Gastrocnemius medialis (tissue), 4 donors: Measurements from ENCODE around the gene KCNQ5. TPM values are rescaled to one million over a fixed set of nuclear protein-coding genes. Genes with fewer than 3 reads are reported as not detected.

Experiments used
- ATAC-seq, 2 donors: fragments of 150-250 bp; one replicate each; pipeline ENCODE4 v1.9.1; 2016
- DNase-seq, 2 donors: peaks; one replicate each; pipeline ENCODE4 v3.0.0-alpha.2; 2019
- H3K27ac ChIP-seq, 4 donors: fragments of 200-600 bp; sonication (generic); 1 replicate in 1 of 4; 2 replicates in 3 of 4; pipeline ENCODE4 v1.5.1; 2016 to 2018; ENCODE audit warnings: mild to moderate bottlenecking in 2 of 4, moderate library complexity in 1 of 4
- H3K27me3 ChIP-seq, 3 donors: fragments of 200-600 bp; sonication (generic) in 2 of 3; 1 replicate in 1 of 3; 2 replicates in 2 of 3; pipeline versions ENCODE4 v1.5.1 to v1.6.0; 2016 to 2019; ENCODE audit warnings: mild to moderate bottlenecking in 1 of 3, moderate library complexity in 1 of 3
- H3K36me3 ChIP-seq, 2 donors: fragments of 200-600 bp; sonication (generic) in 1 of 2; one replicate each; pipeline ENCODE4 v1.5.1; 2017 to 2018
- H3K4me1 ChIP-seq, 2 donors: fragments of 200-600 bp; sonication (generic) in 1 of 2; one replicate each; pipeline ENCODE4 v1.5.1; 2016 to 2017; ENCODE audit warnings: mild to moderate bottlenecking in 2 of 2
- H3K4me3 ChIP-seq, 4 donors: fragments of 200-600 bp; sonication (generic) in 3 of 4; 1 replicate in 1 of 4; 2 replicates in 3 of 4; pipeline ENCODE4 v1.5.1; 2016 to 2019; ENCODE audit warnings: mild to moderate bottlenecking in 2 of 4
- H3K9me3 ChIP-seq, 3 donors: fragments of 200-600 bp; sonication (generic) in 2 of 3; 1 replicate in 1 of 3; 2 replicates in 2 of 3; pipeline ENCODE4 v1.5.1; 2016 to 2019
- POLR2A ChIP-seq, 2 donors: fragments of 450-650 bp; IDR thresholded peaks; one replicate each; pipeline ENCODE4 v1.6.1; 2017; ENCODE audit warnings: antibody characterized with exemption in 2 of 2, mild to moderate bottlenecking in 2 of 2, moderate library complexity in 2 of 2
- in situ Hi-C, 4 donors: fragments of 200-750 bp; cut with MboI; loops; one replicate each; pipeline versions ENCODE4 v1.15.0 to v1.8.0; 2017; ENCODE audit warnings: low sequenced_read_pairs in 4 of 4
- intact Hi-C: fragments of 100-400 bp; cut with DNase I; formaldehyde crosslinking; loops from one replicate; pipeline ENCODE4 v1.15.1; 2023; ENCODE audit warnings: low total_unique reads
- total RNA-seq, 4 donors: library from RNA; depleted of rRNA; stranded (reverse); fragments of >200 nt; gene quantifications; one replicate each; pipeline versions ENCODE4 v1.1.0 to v1.2.3, GENCODE V29; 2016
- TF ChIP-seq, protein P1 (sequence below), 5 experiments: fragments of 450-650 bp in 3 of 5; fragments of 200-600 bp in 2 of 5; sonication (generic) in 2 of 5; IDR thresholded peaks in 4 of 5; conservative IDR thresholded peaks in 1 of 5; 1 replicate in 4 of 5; 2 replicates in 1 of 5; pipeline ENCODE4 v1.5.1; 2016 to 2019; ENCODE audit warnings: antibody characterized with exemption in 5 of 5, mild to moderate bottlenecking in 3 of 5, moderate library complexity in 3 of 5

The KCNQ5 gene
- total RNA-seq, 4 donors from 2014 or later = 5.3 to 19.3 (median 15.1) TPM

GRCh38 chr6:73017476-73017875 lies 395.6 kb downstream of the KCNQ5 start:
- DNase-seq = no peak
- no peak overlapping the region for H3K4me3 ChIP-seq
- TF ChIP-seq, protein P1, sequence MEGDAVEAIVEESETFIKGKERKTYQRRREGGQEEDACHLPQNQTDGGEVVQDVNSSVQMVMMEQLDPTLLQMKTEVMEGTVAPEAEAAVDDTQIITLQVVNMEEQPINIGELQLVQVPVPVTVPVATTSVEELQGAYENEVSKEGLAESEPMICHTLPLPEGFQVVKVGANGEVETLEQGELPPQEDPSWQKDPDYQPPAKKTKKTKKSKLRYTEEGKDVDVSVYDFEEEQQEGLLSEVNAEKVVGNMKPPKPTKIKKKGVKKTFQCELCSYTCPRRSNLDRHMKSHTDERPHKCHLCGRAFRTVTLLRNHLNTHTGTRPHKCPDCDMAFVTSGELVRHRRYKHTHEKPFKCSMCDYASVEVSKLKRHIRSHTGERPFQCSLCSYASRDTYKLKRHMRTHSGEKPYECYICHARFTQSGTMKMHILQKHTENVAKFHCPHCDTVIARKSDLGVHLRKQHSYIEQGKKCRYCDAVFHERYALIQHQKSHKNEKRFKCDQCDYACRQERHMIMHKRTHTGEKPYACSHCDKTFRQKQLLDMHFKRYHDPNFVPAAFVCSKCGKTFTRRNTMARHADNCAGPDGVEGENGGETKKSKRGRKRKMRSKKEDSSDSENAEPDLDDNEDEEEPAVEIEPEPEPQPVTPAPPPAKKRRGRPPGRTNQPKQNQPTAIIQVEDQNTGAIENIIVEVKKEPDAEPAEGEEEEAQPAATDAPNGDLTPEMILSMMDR (IDR thresholded peaks at IDR 0.05 in 4 of 5, conservative IDR thresholded peaks at IDR 0.05 in 1 of 5) = no peak
- TF ChIP-seq POLR2A (IDR thresholded peaks at IDR 0.05) = no peak
- no peaks in the 10 kb centered on the region for H3K9me3 ChIP-seq
- ATAC-seq = no peak
- in situ Hi-C loops = no loop called here
- no peak overlapping the region for H3K27ac ChIP-seq
- intact Hi-C loops = no loop called here
- no peaks in the 10 kb centered on the region for H3K36me3 ChIP-seq
- H3K4me1 ChIP-seq = no peaks in the 10 kb centered on the region
- no peaks in the 10 kb centered on the region for H3K27me3 ChIP-seq

DNA sequence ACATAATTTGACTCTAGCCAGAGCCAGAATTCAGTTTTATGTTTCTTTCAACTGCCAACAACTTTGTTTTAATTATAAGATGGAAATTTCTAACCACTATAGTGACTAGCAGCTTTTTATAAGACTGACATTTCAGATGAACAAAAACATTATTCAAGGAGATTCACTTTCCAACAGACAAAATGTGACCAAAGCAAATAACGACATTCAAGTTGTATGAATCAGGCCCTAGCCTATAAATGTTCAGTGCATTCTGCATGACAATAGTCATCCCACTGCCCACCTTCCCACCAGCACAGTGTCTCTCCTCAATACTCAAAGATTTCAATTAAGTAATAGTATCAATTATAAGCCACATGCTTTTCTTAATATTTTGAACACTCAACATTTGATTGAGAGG lies 402.7 kb downstream of the KCNQ5 start:
- TF ChIP-seq, protein P1 (IDR thresholded peaks at IDR 0.05 in 4 of 5, conservative IDR thresholded peaks at IDR 0.05 in 1 of 5) = no peak
- no peak for TF ChIP-seq POLR2A (IDR thresholded peaks at IDR 0.05)
- in situ Hi-C loops = no loop called here
- Histone ChIP-seq H3K27ac (no peak overlapping the region), H3K27me3 (no peaks in the 10 kb centered on the region), H3K4me1 (peaks cover 0 to 3% of the 10 kb centered on the region in 2 donors), H3K9me3 (no peaks in the 10 kb centered on the region), H3K4me3 (no peak overlapping the region), H3K36me3 (no peaks in the 10 kb centered on the region)
- DNase-seq = no peak
- ATAC-seq = no peak
- intact Hi-C loops = no loop called here

DNA sequence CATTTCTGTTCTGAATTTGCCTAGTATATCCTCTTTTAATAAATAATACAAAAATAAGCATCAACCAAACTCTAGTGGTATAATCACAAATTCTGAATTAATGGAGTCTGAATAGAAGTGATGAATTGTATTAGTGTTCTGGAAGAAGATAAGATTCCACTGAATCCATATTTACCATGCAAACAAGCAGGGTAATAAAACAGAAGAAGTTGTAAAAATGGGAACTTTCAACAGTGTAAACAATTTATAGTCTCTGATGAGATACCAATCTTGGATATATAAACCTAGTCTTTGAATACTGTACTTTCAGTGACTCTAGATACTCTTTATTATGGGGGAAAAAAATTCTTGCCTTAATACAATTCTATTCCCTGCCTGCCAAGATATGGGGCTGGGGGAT lies 405.8 kb downstream of the KCNQ5 start:
- ATAC-seq (no peak), DNase-seq (no peak)
- no peak for TF ChIP-seq POLR2A (IDR thresholded peaks at IDR 0.05)
- TF ChIP-seq, protein P1 (IDR thresholded peaks at IDR 0.05 in 4 of 5, conservative IDR thresholded peaks at IDR 0.05 in 1 of 5) = no peak
- no peak overlapping the region for H3K27ac ChIP-seq
- H3K9me3 ChIP-seq = no peaks in the 10 kb centered on the region
- no peaks in the 10 kb centered on the region for H3K27me3 ChIP-seq
- no peak overlapping the region for H3K4me3 ChIP-seq
- in situ Hi-C loops = no loop called here
- H3K4me1 ChIP-seq = peaks cover 0 to 3% of the 10 kb centered on the region in 2 donors
- H3K36me3 ChIP-seq = no peaks in the 10 kb centered on the region
- intact Hi-C loops = no loop called here

GRCh38 chr6:73028124-73028766 lies 406.4 kb downstream of the KCNQ5 start:
- H3K27ac ChIP-seq = no peak overlapping the region
- H3K9me3 ChIP-seq = no peaks in the 10 kb centered on the region
- peaks cover 0 to 3% of the 10 kb centered on the region in 2 donors for H3K4me1 ChIP-seq
- no peaks in the 10 kb centered on the region for H3K27me3 ChIP-seq
- DNase-seq (no peak), ATAC-seq (no peak)
- H3K36me3 ChIP-seq = no peaks in the 10 kb centered on the region
- in situ Hi-C loops = no loop called here
- intact Hi-C loops = no loop called here
- no peak overlapping the region for H3K4me3 ChIP-seq
- no peak for TF ChIP-seq POLR2A (IDR thresholded peaks at IDR 0.05)
- TF ChIP-seq, protein P1 (IDR thresholded peaks at IDR 0.05 in 4 of 5, conservative IDR thresholded peaks at IDR 0.05 in 1 of 5) = no peak
